HepG2 (cell line): ENCODE data around the gene POU3F1. TPM values are rescaled to one million over a fixed set of nuclear protein-coding genes. Genes with fewer than 3 reads are reported as not detected.
A peak's percentile ranks its signal among the peaks of the same experiment; 100 is the strongest.

Experiments
- ARID5B ChIP-seq: IDR thresholded peaks from 2 replicates; pipeline ENCODE4 v1.4.0; 2020; ENCODE audit warnings: mild to moderate bottlenecking, missing genetic modification reagents
- ATF7 ChIP-seq, 2 experiments: fragments of 450-650 bp in 1 of 2; sonication (generic) in 1 of 2; formaldehyde crosslinking in 1 of 2; IDR thresholded peaks; 2 replicates each; pipeline versions ENCODE4 v1.4.0 to v1.6.1; 2016 to 2020; ENCODE audit warnings: antibody characterized with exemption in 1 of 2, mild to moderate bottlenecking in 1 of 2, missing genetic modification reagents in 1 of 2
- ERF ChIP-seq: IDR thresholded peaks from 2 replicates; pipeline ENCODE4 v1.6.1; 2018; ENCODE audit warnings: missing biosample characterization, missing genetic modification reagents
- JUN ChIP-seq: sonication (generic); formaldehyde crosslinking; IDR thresholded peaks from 2 replicates; pipeline ENCODE4 v1.4.0; 2020; ENCODE audit warnings: mild to moderate bottlenecking, missing genetic modification reagents
- JUND ChIP-seq: sonication (generic); formaldehyde crosslinking; IDR thresholded peaks from 2 replicates; pipeline ENCODE4 v1.8.0; 2022; ENCODE audit warnings: mild to moderate bottlenecking, missing genetic modification reagents
- KIAA2018 ChIP-seq: sonication (generic); formaldehyde crosslinking; IDR thresholded peaks from 2 replicates; pipeline ENCODE4 v1.5.0; 2020; ENCODE audit warnings: mild to moderate bottlenecking, missing genetic modification reagents, borderline replicate concordance
- MEIS2 ChIP-seq: sonication (generic); formaldehyde crosslinking; IDR thresholded peaks from 2 replicates; pipeline ENCODE4 v1.9.0; 2021; ENCODE audit warnings: mild to moderate bottlenecking, missing genetic modification reagents
- ZBTB38 ChIP-seq: sonication (generic); formaldehyde crosslinking; IDR thresholded peaks from 2 replicates; pipeline ENCODE4 v1.5.1; 2020; ENCODE audit warnings: mild to moderate bottlenecking, missing genetic modification reagents
- ZKSCAN1 ChIP-seq: fragments of 150-350 bp; IDR thresholded peaks from 2 replicates; pipeline ENCODE4 v1.6.1; 2014; ENCODE audit warnings: low read length
- ZNF496 ChIP-seq: sonication (generic); formaldehyde crosslinking; IDR thresholded peaks from 2 replicates; pipeline ENCODE4 v1.8.1; 2023; ENCODE audit warnings: mild to moderate bottlenecking, moderate library complexity, missing genetic modification reagents; ENCODE audit not compliant: insufficient replicate concordance
- ZNF574 ChIP-seq: sonication (generic); formaldehyde crosslinking; IDR thresholded peaks from 2 replicates; pipeline ENCODE4 v1.4.0; 2020; ENCODE audit warnings: missing genetic modification reagents
- ZNF772 ChIP-seq: sonication (generic); formaldehyde crosslinking; IDR thresholded peaks from 2 replicates; pipeline ENCODE4 v1.5.0; 2020; ENCODE audit warnings: mild to moderate bottlenecking, missing genetic modification reagents
- polyA plus RNA-seq, 8 experiments: library from polyadenylated mRNA; depleted of rRNA in 3 of 8; stranded (reverse) in 7 of 8; unstranded in 1 of 8; fragments of >200 nt; fragmentation: Illumina TruSeq in 4 of 8; extraction: Trizol in 4 of 8; gene quantifications; 2 replicates each; pipeline versions ENCODE4 v1.2.1 to v1.2.3, GENCODE V29; 2011 to 2016; ENCODE audit warnings: low read depth in 4 of 8, missing spikeins in 1 of 8, mixed read lengths in 1 of 8; ENCODE audit not compliant: insufficient read depth in 1 of 8
- total RNA-seq, 5 experiments: library from RNA; depleted of rRNA; stranded (reverse); fragments of >200 nt; fragmentation: Illumina TruSeq; extraction: Trizol; gene quantifications; 2 replicates each; pipeline ENCODE4 v1.2.3, GENCODE V29; 2016; ENCODE audit warnings: low read depth in 1 of 5

Gene POU3F1
- total and polyA plus RNA-seq, 2 of the 13 experiments (the other 11 are each of a cell fraction or from before 2014, with no cell fraction given), result not detected

GRCh38 chr1:38000529-38001455, 45.8 kb downstream of the POU3F1 start (continued):
- TF ChIP-seq ZNF574 (CRISPR knock-in tag), result no peak
- TF ChIP-seq ZNF496 (CRISPR knock-in tag), result no peak
- TF ChIP-seq MEIS2 (CRISPR knock-in tag), result no peak
- peak; percentile 37; the same call in 1 of the 2 replicates for TF ChIP-seq ATF7 (IDR thresholded peaks at IDR 0.05)
- peak; percentile 46; the same call in 1 of the 2 replicates for TF ChIP-seq ATF7 (CRISPR knock-in tag; IDR thresholded peaks at IDR 0.05)
- TF ChIP-seq ZKSCAN1, result no peak
- peak; percentile 71 for TF ChIP-seq JUND
- peak; percentile 28; the same call in 1 of the 2 replicates for TF ChIP-seq ZBTB38 (CRISPR knock-in tag)
- 0 out of 2 replicates have a peak, but pooled peaks have one; percentile 31 for TF ChIP-seq ZNF772 (CRISPR knock-in tag)
- peak; percentile 82; the same call in 1 of the 2 replicates for TF ChIP-seq JUN (CRISPR knock-in tag)
- peak; percentile 10; the same call in 1 of the 2 replicates for TF ChIP-seq ERF
- no peak for TF ChIP-seq ARID5B (CRISPR knock-in tag)
- TF ChIP-seq KIAA2018 (CRISPR knock-in tag), result no peak
